Subcutaneous abdominal adipose tissue (tissue), 5 donors: Measurements from ENCODE around the gene NEK7.
"Not testable (repeated sequence)": the region's sequence is repeated elsewhere in the genome, so short reads cannot be mapped to it uniquely, and the experiment has no call there.

Source experiments
- H3K27ac ChIP-seq: one replicate; pipeline ENCODE4 v1.7.0; 2013; ENCODE audit warnings: low read depth, mild to moderate bottlenecking, inconsistent platforms, low read length, moderate library complexity
- H3K27me3 ChIP-seq, 5 donors: one replicate each; pipeline ENCODE4 v1.7.0; 2013; ENCODE audit warnings: low read length in 5 of 5, inconsistent platforms in 1 of 5; ENCODE audit not compliant: control insufficient read depth in 5 of 5, insufficient read depth in 4 of 5
- H3K36me3 ChIP-seq, 5 donors: one replicate each; pipeline ENCODE4 v1.7.0; 2013; ENCODE audit warnings: low read length in 5 of 5; ENCODE audit not compliant: control insufficient read depth in 5 of 5, insufficient read depth in 5 of 5
- H3K4me1 ChIP-seq, 5 donors: one replicate each; pipeline ENCODE4 v1.7.0; 2013; ENCODE audit warnings: low read length in 5 of 5, mild to moderate bottlenecking in 3 of 5, moderate library complexity in 1 of 5; ENCODE audit not compliant: control insufficient read depth in 5 of 5, insufficient read depth in 5 of 5
- H3K4me3 ChIP-seq, 5 donors: one replicate each; pipeline ENCODE4 v1.7.0; 2013; ENCODE audit warnings: low read length in 5 of 5, low read depth in 1 of 5
- H3K9ac ChIP-seq, 5 donors: one replicate each; pipeline ENCODE4 v1.7.0; 2013; ENCODE audit warnings: low read length in 5 of 5, mild to moderate bottlenecking in 4 of 5, moderate library complexity in 3 of 5
- H3K9me3 ChIP-seq, 5 donors: one replicate each; pipeline ENCODE4 v1.7.0; 2013; ENCODE audit warnings: low read length in 5 of 5; ENCODE audit not compliant: control insufficient read depth in 5 of 5
- donor health status: healthy.
- donor health status: healthy.
- donor health status: healthy.
- donor health status: healthy.
- donor health status: healthy.

Gene NEK7

DNA sequence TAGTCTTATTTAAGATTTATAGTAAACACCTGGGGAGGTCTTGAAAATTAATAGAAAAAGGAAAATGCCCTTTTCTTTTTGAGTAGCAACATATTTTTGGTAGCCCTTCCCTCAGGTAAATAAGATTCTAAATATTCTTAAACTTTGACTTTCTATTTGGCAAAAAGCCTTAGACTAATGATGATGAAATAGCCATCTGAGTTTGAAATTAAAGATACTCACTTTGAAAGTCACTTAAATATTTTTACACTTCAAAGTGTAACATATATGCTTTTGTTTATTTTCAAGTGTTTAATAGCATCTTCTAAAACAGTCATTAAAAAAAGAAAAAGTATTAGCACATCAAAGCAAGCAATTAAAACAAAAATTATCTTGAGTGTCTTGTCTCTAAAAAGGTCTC lies 135.1 kb downstream of the NEK7 start:
- Histone ChIP-seq H3K4me3 (no peak overlapping the region), H3K27me3 (no peaks in the 10 kb centered on the region), H3K27ac (no peak overlapping the region), H3K9ac (no peak overlapping the region), H3K4me1 (peaks cover 0 to 23% (median 5%) of the 10 kb centered on the region in 5 donors), H3K9me3 (no peaks in the 10 kb centered on the region), H3K36me3 (peaks cover 0 to 10% (median 2%) of the 10 kb centered on the region in 5 donors)

DNA sequence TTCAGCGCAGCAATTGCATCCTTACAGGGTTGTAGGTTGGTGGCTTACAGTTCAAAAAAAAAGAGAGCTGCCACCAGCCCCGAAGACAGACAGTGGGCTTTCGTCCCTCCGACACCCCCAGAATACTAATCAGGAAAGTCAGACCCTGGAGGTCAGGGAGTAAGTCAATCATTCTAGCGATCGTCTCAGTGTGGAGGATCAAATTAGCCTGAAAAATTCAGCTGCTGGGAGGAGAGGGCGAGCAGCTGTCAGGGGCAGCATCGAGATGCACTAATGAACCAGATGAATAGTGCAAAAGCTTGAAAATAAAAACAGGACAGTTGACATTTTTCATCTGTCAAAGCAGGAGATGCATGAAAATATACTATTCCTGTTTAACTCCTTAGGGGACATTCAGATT lies 138.4 kb downstream of the NEK7 start:
- Histone ChIP-seq H3K27me3 (no peaks in the 10 kb centered on the region), H3K27ac (no peak overlapping the region), H3K36me3 (peaks cover 2 to 20% (median 6%) of the 10 kb centered on the region in 5 donors), H3K9ac (no peak overlapping the region), H3K4me1 (peaks cover 0 to 11% (median 4%) of the 10 kb centered on the region in 5 donors), H3K9me3 (no peaks in the 10 kb centered on the region), H3K4me3 (no peak overlapping the region)

DNA sequence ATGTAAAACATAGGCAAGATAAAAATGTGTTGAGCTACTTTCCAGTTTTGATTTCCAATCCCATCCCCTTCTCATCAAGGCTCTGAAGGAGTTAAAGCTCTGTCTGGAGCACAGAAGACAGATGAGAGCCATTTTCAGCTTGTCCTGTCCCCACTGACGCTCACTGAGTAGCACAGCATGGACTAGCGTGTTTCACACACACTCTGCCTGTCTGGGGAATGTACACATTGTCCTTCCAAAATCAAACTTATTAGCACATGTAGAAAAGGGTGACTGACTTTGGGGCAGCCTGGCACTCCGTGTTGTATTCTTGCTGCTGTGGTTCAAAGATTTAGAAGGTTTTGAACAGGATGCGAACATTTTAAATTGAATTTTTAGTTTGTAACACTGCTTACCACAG lies 139.2 kb downstream of the NEK7 start:
- H3K27ac ChIP-seq, result no peak overlapping the region
- no peak overlapping the region for H3K9ac ChIP-seq
- H3K4me1 ChIP-seq, result peaks cover 0 to 11% (median 4%) of the 10 kb centered on the region in 5 donors
- no peaks in the 10 kb centered on the region for H3K9me3 ChIP-seq
- H3K27me3 ChIP-seq, result no peaks in the 10 kb centered on the region
- H3K36me3 ChIP-seq, result peaks cover 2 to 25% (median 7%) of the 10 kb centered on the region in 5 donors
- H3K4me3 ChIP-seq, result no peak overlapping the region

DNA sequence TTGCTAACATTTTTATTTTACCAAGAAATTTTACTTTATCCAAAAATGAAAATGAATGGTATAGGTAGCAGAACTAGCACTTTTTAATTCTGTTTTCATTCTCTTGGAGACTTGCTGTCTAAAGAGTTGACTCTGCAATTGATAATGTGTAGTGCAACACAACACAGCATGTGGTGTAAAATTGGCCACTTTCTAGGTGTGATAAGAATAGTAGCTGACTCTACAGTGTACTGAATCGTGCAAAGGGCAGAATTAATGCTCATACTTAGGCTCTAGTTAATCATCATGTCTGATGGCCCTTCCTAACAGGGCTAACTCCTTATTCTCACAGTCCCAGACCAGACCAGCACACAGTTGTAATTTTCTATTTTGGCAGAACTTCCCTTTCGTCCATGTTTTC lies 140.5 kb downstream of the NEK7 start:
- Histone ChIP-seq H3K4me1 (peaks cover 0 to 11% (median 4%) of the 10 kb centered on the region in 5 donors), H3K36me3 (peaks cover 2 to 25% (median 7%) of the 10 kb centered on the region in 5 donors), H3K9ac (no peak overlapping the region), H3K4me3 (no peak overlapping the region), H3K27me3 (no peaks in the 10 kb centered on the region), H3K27ac (no peak overlapping the region), H3K9me3 (no peaks in the 10 kb centered on the region)

DNA sequence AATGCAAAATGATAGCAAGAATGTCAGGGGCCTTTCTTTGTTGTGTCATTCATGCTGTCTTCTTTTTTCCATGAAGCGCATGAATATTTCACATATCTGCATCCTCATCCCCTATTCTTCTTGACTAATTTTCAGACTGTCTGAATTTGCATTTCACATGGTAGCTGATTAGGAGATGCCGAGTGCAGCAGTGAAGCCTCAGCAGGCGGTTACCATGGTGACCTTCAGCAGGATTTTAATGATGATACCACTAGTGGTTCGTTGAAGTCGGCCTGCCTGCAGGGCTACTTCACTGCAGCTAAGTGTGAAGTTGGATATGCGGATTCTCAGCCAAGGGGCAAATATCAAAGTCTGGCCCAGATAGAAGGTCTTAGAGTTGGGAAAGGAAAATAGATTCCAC lies 141.8 kb downstream of the NEK7 start:
- Histone ChIP-seq H3K9ac (no peak overlapping the region), H3K4me1 (peaks cover 0 to 11% (median 4%) of the 10 kb centered on the region in 5 donors), H3K27ac (no peak overlapping the region), H3K9me3 (no peaks in the 10 kb centered on the region), H3K27me3 (no peaks in the 10 kb centered on the region), H3K4me3 (no peak overlapping the region), H3K36me3 (peaks cover 2 to 21% (median 7%) of the 10 kb centered on the region in 5 donors)

DNA sequence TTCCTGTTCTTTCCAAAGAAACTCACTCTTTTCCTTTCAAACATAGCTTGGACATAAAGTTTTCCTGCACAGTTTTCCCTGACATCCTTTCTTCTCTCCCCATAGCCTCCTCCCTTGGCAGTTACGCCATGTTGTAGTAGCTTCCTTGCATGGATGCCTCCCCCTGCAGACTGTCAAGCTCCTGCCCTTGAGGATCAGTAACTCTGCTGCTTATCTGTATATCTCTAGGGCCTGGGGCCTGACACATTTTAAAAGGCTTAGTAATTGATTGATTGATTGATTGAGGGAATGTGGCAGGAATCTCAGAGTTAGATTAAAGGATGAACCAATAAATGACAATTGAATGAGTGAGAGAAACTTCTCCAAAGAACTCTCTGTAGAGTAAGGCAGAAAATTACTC lies 143.7 kb downstream of the NEK7 start:
- no peak overlapping the region for H3K4me3 ChIP-seq
- no peaks in the 10 kb centered on the region for H3K9me3 ChIP-seq
- peaks cover 0 to 11% (median 4%) of the 10 kb centered on the region in 5 donors for H3K4me1 ChIP-seq
- no peak overlapping the region for H3K9ac ChIP-seq
- peaks cover 2 to 20% (median 7%) of the 10 kb centered on the region in 5 donors for H3K36me3 ChIP-seq
- H3K27ac ChIP-seq, result no peak overlapping the region
- no peaks in the 10 kb centered on the region for H3K27me3 ChIP-seq

DNA sequence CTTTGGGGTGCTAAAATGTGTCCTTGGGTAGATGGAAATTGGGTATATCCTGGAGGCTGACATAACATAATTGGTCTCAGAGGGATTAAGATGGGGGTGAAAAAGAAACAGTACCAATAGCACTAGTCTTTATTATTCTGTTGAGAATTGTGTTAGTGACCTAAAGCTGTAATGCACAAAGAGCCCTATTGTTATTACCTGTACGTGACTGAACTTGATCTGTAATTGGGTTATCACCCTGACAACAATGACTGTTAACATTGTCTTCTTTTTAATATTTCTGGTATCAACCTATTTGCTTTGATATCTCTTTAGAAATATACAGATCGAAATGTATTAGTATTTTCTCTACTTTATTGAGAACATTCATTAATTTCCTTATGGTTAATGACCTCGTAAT lies 147.6 kb downstream of the NEK7 start:
- Histone ChIP-seq H3K9me3 (no peaks in the 10 kb centered on the region), H3K27me3 (no peaks in the 10 kb centered on the region), H3K9ac (no peak overlapping the region), H3K4me1 (no peaks in the 10 kb centered on the region), H3K4me3 (no peak overlapping the region), H3K27ac (no peak overlapping the region), H3K36me3 (peaks cover 0 to 12% (median 5%) of the 10 kb centered on the region in 5 donors)

DNA sequence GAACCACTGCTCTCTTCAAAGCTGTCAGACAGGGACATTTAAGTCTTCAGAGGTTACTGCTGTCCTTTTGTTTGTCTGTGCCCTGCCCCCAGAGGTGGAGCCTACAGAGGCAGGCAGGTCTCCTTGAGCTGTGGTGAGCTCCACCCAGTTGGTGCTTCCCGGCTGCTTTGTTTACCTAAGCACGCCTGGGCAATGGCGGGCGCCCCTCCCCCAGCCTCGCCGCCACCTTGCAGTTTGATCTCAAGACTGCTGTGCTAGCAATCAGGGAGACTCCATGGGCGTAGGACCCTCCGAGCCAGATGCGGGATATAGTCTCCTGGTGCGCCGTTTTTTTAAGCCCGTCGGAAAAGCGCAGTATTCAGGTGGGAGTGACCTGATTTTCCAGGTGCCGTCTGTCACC lies 158.0 kb downstream of the NEK7 start:
- not testable (repeated sequence) for H3K27ac ChIP-seq, H3K4me1 ChIP-seq

DNA sequence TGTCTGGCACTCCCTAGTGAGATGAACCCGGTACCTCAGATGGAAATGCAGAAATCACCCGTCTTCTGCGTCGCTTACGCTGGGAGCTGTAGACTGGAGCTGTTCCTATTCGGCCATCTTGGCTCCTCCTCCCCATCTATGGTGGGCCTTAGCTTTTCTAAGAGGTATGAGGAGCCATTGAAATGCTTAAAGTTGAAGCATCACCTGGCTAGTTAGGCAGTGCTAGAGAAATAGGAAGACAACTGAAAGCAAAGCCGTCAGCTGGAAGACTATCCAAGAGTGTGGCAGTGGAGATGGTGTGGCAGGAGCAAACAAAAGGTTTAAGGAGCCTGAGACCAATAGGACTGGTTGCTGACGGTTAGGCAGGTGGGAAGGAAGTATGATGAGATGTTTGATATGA lies 158.5 kb downstream of the NEK7 start:
- not testable (repeated sequence) for H3K27ac ChIP-seq, H3K4me3 ChIP-seq, H3K4me1 ChIP-seq, H3K27me3 ChIP-seq, H3K9ac ChIP-seq, H3K9me3 ChIP-seq
- peaks cover 7 to 17% (median 10%) of the 10 kb centered on the region in 5 donors for H3K36me3 ChIP-seq

More for the DNA sequence above, 158.0 kb downstream of the NEK7 start:
- H3K9me3 ChIP-seq, H3K4me3 ChIP-seq, H3K27me3 ChIP-seq, H3K9ac ChIP-seq: not testable (repeated sequence)
- H3K36me3 ChIP-seq, result peaks cover 7 to 17% (median 10%) of the 10 kb centered on the region in 5 donors

DNA sequence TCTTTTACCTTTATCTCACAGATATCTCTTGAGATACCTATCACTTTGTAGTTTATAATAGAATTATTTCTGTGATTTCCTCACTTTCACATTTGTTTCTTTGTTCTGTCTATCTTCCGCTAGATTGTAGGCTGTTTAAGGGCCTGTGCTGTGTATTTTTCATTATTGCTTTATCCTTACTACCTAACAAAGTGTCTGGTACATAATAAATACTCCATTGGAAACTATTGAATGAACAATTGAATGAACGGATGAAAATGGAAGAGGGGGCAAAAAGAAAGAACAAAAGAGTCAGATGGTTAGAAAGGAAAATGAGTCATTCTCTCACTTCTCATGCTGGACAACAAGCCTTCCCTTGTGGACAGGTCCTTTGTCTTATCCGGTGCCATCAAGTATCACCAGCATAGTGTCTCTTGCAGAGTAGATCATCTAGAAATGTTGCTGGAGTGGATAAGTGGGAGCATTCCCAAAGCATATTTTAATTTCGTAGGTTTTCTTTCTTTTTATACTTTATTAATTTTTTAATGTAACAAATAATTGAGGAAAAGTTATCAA lies 159.8 kb downstream of the NEK7 start:
- Histone ChIP-seq H3K4me1 (no peaks in the 10 kb centered on the region), H3K36me3 (peaks cover 11 to 20% (median 17%) of the 10 kb centered on the region in 5 donors), H3K27ac (no peak overlapping the region), H3K27me3 (no peaks in the 10 kb centered on the region), H3K9ac (no peak overlapping the region), H3K4me3 (no peak overlapping the region), H3K9me3 (no peaks in the 10 kb centered on the region)
